ENCODE data around the gene PCF11. TPM values are rescaled to one million over a fixed set of nuclear protein-coding genes. Genes with fewer than 3 reads are reported as not detected.
A peak's percentile ranks its signal among the peaks of the same experiment; 100 is the strongest.

Gene PCF11
- total RNA-seq, 1 donor from 2014 or later = 24.5 TPM

DNA sequence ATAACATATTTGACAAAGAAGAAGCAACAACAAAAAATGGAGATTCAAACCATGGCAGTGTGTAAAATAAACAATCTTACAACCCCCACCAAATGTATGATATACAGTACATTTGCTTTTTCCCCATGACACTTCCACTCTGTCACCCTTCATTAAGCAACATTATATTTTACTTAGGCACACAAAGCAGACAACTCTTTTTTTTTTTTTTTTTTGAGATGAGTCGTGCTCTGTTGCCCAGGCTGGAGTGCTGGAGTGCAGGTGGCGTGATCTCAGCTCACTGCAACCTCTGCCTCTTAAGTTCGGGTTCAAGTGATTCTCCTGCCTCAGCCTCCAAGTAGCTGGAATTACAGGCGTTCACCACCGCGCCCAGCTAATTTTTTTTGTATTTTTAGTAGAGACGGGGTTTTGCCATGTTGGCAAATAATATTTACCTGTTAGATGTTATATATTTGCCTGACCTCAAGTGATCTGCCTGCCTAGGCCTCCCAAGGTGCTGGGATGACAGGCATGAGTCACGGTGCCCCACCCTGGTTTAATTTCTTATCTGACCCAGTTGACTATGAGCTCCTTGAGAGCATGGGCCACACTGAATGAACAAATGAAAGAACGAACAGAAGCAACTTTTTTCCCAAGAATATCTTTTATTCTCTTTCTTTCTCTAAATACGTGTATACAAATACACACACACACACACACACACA, 5.5 kb upstream of the PCF11 start:
- no peak for DNase-seq (ENCODE audit: missing footprints)
- intact Hi-C loops (cut with DNase I) = no loop called here
- ATAC-seq = no peak

GRCh38 chr11:83152264-83152663, 4.7 kb upstream of the PCF11 start:
- DNase-seq (ENCODE audit: missing footprints) (no peak), ATAC-seq (no peak)
- intact Hi-C loops (cut with DNase I) = no loop called here

DNA sequence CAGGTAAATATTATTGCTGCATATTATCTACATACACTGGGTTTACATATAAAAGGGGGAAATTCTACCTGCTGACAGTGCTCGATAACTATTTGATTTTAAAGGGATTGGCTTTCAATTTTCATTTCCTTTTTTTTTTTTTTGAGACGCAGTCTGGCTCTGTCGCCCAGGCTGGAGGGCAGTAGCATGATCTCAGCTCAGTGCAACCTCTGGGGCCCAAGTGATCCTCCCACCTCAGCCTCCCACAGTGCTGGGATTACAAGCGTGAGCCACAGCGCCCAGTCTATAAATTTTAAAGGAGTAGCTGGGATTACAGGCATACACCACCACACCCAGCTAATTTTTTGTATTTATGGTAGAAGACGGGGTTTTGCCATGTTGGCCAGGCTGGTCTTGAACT, 3.2 kb upstream of the PCF11 start:
- ATAC-seq = no peak
- DNase-seq (ENCODE audit: missing footprints) = no peak
- intact Hi-C loops (cut with DNase I) = no loop called here

GRCh38 chr11:83156144-83156995, 561 bp upstream of the PCF11 start:
- intact Hi-C loops (cut with DNase I) = loop anchor here (2.0 to 5.0 kb wide), 3 partner anchors 36 to 256 kb away; partner anchors contain the start of genes ANKRD42, DDIAS and PRCP
- ATAC-seq = peak; percentile 97
- peak; percentile 99 for DNase-seq (ENCODE audit: missing footprints)

DNA sequence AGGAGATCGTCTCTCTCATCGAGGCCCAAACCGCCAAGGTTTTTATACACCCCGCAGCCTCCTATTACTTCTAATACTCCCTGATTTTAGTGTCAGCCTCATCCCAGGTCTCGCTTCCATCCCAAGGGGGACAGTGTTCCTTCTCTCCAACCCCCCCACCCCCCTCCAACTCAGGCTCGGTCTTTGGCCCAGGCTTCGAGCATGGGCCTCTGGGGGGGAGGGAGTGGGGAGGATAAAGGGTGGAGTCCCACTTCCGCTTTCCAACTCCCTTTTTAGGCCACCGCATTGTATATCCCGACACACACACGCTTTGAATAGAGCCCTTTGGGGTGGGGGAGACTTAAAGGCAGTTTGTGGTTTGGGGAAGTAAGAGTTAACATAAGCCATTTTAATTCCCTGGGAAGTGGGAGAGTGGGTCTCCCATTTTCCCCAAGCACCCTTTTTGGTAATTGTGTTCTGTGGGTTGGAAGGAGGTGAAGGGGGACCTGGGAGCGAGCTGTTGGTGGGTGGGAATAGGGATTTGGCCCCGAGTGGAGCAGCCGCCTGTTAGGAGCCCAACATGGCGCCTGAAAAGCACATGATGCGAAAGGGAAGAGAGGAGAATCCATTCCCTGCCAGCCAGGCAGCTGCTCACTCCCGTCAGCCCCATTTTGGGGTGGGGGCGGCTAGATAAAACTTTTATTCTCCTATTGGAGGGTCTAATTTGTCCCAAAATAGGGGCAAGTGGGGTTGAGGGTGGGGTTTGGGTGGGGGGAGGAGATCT, 844 bp downstream of the PCF11 start:
- DNase-seq (ENCODE audit: missing footprints) (peak; percentile 63), ATAC-seq (peak; percentile 28)
- intact Hi-C loops (cut with DNase I) = loop anchor here (1.0 to 5.0 kb wide), 4 partner anchors 35 to 257 kb away; partner anchors contain the start of genes ANKRD42, DDIAS, PRCP and RAB30

- intact Hi-C loops (cut with DNase I) = loop anchor here (5.0 kb wide), 1 partner anchor 161 kb away; no protein-coding TSS in a partner anchor
- no peak for DNase-seq (ENCODE audit: missing footprints)
- no peak for ATAC-seq
Observed at GRCh38 chr11:83158357-83158786, 1.4 kb downstream of the PCF11 start.

DNA sequence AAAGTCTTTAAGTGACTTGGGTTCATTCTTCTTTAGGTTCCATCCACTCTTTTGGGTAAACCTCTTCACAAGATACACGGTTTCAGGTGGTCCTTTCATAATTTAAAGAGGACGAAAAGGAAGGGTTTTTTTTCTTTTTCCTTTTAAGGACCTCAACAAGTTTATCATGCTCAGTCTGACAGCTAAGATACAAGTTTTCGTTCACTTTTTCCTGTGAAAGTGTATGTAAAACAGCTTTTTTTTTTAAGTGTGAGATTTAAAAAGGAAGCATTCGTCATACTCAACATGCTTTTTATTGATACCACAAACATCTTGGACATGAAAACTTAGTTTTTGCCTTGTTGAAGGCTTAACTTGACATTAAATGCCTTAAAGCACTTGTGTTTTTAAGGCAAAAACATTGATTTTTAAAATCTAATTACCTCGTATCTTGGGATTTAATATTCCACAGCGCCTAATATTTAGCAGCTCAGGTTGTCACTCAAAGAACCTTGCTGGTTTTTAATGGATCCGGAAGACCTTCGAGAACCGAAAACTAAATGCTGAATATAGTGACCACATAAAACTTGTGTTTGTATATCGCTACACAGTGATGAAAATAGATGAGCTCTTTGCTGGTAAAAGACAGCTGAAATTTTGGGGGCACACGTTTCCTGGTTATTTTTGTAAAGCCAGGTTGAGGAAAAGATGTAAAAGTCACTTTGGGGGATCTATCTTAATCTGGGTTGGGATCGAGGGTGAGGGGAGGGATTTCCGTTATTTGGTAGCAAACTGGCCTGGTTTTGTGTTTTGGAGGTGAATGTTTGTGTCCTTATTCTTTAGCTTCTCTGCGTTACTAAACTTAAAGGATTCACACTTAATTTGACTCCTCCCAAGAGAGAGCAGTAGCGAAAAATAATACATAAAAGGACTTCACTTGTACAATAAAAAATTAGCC, 2.3 kb downstream of the PCF11 start:
- DNase-seq (ENCODE audit: missing footprints) (no peak), ATAC-seq (no peak)
- intact Hi-C loops (cut with DNase I) = loop anchor here (5.0 kb wide), 1 partner anchor 162 kb away; no protein-coding TSS in a partner anchor

GRCh38 chr11:83159902-83160865, 3.3 kb downstream of the PCF11 start:
- no peak for DNase-seq (ENCODE audit: missing footprints)
- no peak for ATAC-seq
- intact Hi-C loops (cut with DNase I) = loop anchor here (5.0 kb wide), 1 partner anchor 163 kb away; no protein-coding TSS in a partner anchor

- no peak for ATAC-seq
- no peak for DNase-seq (ENCODE audit: missing footprints)
- intact Hi-C loops (cut with DNase I) = no loop called here
Observed at GRCh38 chr11:83161610-83162199, 4.8 kb downstream of the PCF11 start.

DNA sequence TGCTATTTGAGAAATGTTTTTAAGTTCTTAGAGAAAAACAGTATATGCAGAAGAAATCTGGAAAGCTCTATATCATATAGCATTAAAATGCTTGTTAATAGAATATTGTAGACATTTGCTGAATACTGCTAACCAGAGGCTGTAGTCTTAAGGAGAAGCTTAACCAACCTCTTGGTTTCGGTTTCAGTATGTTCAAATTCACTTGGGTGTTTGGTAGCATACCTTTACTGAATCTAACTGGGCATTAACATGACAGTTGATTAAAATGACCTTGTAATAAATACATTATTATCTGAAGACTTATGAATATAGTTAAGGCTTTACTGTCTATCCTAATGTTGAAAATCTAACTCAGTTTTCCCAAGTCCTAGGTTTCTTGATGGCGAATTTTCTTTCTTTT, 5.4 kb downstream of the PCF11 start:
- no peak for DNase-seq (ENCODE audit: missing footprints)
- no peak for ATAC-seq
- intact Hi-C loops (cut with DNase I) = no loop called here

GRCh38 chr11:83166193-83166866, 9.4 kb downstream of the PCF11 start:
- no peak for ATAC-seq
- no peak for DNase-seq (ENCODE audit: missing footprints)
- intact Hi-C loops (cut with DNase I) = no loop called here

DNA sequence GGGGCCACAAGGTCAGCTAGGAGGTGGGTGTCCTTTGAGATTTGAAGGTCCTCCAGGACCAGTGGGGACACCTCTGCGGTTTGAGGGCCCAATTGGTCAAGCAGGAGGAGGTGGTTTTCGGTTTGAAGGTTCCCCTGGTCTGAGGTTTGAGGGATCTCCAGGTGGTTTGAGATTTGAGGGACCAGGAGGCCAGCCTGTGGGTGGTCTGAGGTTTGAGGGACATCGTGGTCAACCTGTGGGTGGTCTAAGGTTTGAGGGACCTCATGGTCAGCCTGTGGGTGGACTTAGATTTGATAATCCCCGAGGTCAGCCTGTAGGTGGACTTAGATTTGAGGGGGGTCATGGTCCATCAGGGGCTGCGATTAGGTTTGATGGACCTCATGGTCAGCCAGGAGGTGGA, 11.8 kb downstream of the PCF11 start:
- ATAC-seq (no peak), DNase-seq (ENCODE audit: missing footprints) (no peak)
- intact Hi-C loops (cut with DNase I) = no loop called here

- ATAC-seq = no peak
Observed at GRCh38 chr11:83170865-83171264, 13.9 kb downstream of the PCF11 start.

GRCh38 chr11:83172551-83172950, 15.6 kb downstream of the PCF11 start:
- no peak for DNase-seq (ENCODE audit: missing footprints)
- no peak for ATAC-seq
- intact Hi-C loops (cut with DNase I) = no loop called here

More at GRCh38 chr11:83170865-83171264, 13.9 kb downstream of the PCF11 start:
- intact Hi-C loops (cut with DNase I) = no loop called here
- no peak for DNase-seq (ENCODE audit: missing footprints)

- ATAC-seq (no peak), DNase-seq (ENCODE audit: missing footprints) (no peak)
- intact Hi-C loops (cut with DNase I) = no loop called here
Observed at GRCh38 chr11:83174008-83174407, 17.1 kb downstream of the PCF11 start.

DNA sequence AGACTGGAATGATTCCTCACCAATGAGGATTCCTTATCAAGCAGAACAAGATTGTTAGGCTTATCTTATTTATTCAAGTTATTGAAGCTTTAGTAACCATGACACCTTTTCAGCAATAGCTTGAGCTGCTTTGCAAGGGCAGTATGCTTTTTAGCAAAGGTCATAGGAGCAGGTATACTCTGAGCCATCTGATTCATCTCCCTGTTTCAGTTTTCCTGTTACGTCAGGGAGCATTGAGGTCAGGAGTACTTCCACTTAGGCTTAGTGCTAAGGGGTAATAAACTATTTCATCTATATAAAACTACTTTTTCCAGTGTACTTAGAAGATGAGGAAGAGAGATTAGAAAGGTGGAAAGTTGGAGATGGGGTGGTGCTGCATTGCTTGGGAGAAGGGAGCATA, 18.9 kb downstream of the PCF11 start:
- intact Hi-C loops (cut with DNase I) = no loop called here
- DNase-seq (ENCODE audit: missing footprints) (no peak), ATAC-seq (no peak)

All from Right ventricle myocardium inferior (tissue), 1 donor.